GM06990 (cell line): ENCODE data around the gene WDR59.

Source experiments
- DNase-seq: peaks from one replicate; pipeline ENCODE4 v3.0.0-alpha.2; 2011; ENCODE audit not compliant: insufficient read length; ENCODE audit errors: extremely low read depth
- H3K27me3 ChIP-seq: replicated peaks from 2 replicates; pipeline ENCODE4 v1.6.0; 2011; ENCODE audit warnings: low read length; ENCODE audit not compliant: control insufficient read depth, insufficient read depth
- H3K36me3 ChIP-seq: 2 replicates; pipeline ENCODE4 v1.5.1; 2011; ENCODE audit warnings: low read length; ENCODE audit not compliant: control insufficient read depth, insufficient read depth
- H3K4me3 ChIP-seq: replicated peaks from 2 replicates; pipeline ENCODE4 v1.5.1; 2011; ENCODE audit warnings: low read depth, mild to moderate bottlenecking, control low read depth, low read length
- TF ChIP-seq, protein P1 (sequence below): IDR thresholded peaks from 2 replicates; pipeline ENCODE4 v1.5.1; 2011; ENCODE audit warnings: low read length, control low read depth, mild to moderate bottlenecking, inconsistent platforms; ENCODE audit not compliant: insufficient read depth, poor library complexity, severe bottlenecking

Gene WDR59

DNA sequence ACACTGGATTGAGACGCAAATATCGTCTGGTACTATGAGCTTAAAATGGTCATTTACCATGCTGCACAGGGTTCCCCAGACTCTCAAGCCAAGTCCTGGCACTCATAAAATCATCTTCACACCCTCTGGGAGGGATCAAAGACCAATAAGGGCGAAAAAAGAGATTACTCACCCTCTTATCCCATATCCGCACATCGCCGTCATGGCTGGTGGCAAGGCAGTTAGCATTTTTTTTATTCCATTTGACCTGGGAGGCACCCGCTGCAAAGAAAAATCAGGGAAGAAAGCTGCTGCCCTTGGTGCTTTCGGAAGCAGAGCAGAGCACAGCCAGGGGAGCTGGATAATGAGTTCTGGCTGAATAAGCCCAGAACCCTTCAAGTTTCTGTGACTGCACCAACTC, 42.4 kb downstream of the WDR59 start:
- Histone ChIP-seq H3K27me3 (no peaks in the 10 kb centered on the region), H3K36me3 (peaks cover 18% of the 10 kb centered on the region), H3K4me3 (no peak overlapping the region)
- no peak for DNase-seq
- TF ChIP-seq, protein P1, sequence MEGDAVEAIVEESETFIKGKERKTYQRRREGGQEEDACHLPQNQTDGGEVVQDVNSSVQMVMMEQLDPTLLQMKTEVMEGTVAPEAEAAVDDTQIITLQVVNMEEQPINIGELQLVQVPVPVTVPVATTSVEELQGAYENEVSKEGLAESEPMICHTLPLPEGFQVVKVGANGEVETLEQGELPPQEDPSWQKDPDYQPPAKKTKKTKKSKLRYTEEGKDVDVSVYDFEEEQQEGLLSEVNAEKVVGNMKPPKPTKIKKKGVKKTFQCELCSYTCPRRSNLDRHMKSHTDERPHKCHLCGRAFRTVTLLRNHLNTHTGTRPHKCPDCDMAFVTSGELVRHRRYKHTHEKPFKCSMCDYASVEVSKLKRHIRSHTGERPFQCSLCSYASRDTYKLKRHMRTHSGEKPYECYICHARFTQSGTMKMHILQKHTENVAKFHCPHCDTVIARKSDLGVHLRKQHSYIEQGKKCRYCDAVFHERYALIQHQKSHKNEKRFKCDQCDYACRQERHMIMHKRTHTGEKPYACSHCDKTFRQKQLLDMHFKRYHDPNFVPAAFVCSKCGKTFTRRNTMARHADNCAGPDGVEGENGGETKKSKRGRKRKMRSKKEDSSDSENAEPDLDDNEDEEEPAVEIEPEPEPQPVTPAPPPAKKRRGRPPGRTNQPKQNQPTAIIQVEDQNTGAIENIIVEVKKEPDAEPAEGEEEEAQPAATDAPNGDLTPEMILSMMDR = no peak

DNA sequence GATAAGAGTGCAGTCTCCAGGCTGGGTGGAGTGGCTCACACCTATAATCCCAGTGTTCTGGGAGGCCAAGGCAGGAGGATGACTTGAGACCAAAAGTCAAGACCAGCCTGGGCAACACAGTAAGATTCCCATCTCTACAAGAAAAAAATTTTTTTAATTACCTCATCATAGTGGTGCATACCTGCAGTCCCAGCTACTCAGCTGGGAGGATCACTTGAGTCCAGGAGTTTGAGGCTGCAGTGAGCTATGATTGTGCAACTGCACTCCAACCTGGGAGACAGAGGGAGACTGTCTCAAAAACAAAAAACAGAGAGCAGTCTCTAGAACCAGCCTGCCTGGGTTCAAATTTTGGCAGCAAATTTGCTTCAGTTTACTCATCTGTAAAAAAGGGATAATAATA, 45.2 kb downstream of the WDR59 start:
- TF ChIP-seq, protein P1 = no peak
- no peak for DNase-seq
- Histone ChIP-seq H3K27me3 (no peaks in the 10 kb centered on the region), H3K4me3 (no peak overlapping the region), H3K36me3 (peaks cover 18% of the 10 kb centered on the region)

DNA sequence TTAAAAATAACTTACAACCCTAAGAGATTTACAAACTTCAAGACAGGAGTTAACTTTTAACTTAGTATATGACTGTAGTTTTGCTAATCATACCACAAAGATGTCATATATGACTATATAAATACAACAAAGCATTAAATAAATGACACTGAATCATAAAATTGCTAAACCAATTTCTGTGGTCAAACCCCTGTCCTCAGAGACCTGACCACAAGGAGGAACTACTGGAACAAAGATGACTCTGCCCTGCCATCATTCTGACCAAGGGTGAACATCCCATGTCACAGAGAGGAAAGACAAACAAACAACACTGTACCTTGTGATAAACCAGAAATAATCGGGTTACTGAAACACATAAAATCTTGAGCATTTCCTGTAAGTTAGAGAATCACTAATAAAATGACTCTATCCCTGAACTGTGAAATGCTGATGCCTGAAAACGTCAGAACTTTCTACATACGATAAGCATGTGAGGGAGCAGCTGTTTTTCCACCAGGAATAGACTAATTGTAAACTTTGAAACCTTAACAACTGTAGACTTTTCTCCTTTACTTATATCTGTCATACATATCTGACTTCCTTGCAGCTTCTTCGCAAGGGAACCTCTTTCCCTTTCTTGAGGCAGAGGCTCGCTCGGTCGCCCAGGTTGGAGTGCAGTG, 47.9 kb downstream of the WDR59 start:
- H3K36me3 ChIP-seq = peaks cover 8% of the 10 kb centered on the region
- H3K4me3 ChIP-seq = no peak overlapping the region
- no peaks in the 10 kb centered on the region for H3K27me3 ChIP-seq
- peak; percentile 30 for DNase-seq
- TF ChIP-seq, protein P1 = no peak

DNA sequence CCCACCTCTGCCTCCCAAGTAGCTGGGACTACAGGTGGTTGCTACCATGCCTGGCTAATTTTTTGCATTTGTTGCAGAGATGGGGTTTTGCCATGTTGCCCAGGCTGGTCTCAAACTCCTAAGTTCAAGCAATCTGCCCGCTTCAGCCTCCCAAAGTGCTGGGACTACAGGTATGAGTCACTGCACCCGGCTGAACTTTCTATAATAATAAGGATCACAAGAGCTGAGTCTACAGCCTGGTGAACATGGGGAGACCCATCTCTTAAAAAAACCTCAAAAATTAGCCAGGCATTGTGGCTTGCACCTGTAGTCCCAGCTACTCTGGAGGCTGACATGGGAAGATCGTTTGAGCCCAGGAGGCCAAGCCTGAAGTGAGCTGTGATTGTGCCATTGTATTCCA, 53.5 kb downstream of the WDR59 start:
- no peaks in the 10 kb centered on the region for H3K27me3 ChIP-seq
- DNase-seq = no peak
- H3K36me3 ChIP-seq = no peaks in the 10 kb centered on the region; the same call in none of the 2 replicates
- H3K4me3 ChIP-seq = no peak overlapping the region
- TF ChIP-seq, protein P1 = no peak

DNA sequence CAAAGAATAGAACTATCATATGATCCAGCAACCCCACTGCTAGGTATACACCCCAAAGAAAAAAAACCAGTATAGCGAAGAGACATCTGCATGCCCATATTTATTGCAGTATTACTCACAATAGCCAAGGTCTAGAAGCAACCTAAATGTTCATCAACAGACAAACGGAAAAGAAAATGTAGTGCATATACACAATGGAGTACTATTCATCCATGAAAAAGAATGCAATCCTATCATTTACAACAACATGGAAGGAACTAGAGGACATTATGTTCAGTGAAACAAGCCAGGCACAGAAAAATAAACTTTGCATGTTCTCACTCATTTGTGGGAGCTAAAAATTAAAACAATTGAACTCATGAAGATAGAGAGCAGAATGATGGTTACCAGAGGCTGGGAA, 55.3 kb downstream of the WDR59 start:
- TF ChIP-seq, protein P1 = no peak
- H3K36me3 ChIP-seq = no peaks in the 10 kb centered on the region; the same call in none of the 2 replicates
- no peak overlapping the region for H3K4me3 ChIP-seq
- no peak for DNase-seq
- H3K27me3 ChIP-seq = no peaks in the 10 kb centered on the region

DNA sequence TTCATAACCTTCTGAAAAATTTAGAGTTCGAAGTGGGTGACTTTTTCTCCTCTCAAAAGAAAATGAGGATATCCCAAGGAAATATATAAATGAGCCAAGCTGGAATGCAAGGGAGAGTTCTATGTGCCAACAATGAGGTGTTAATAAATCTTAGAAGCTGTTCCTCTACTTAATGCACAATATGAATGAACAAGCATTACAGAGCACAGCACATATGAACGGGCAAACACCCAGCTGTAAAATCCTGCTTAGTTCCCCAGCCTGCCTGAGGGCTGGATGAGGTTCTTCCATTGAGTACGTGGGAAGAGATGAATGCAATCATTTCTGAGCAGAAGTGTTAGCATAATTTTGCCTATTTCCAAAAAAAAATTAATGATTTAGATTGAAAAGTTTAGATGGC, 58.1 kb downstream of the WDR59 start:
- H3K36me3 ChIP-seq = peaks cover under 1% of the 10 kb centered on the region
- TF ChIP-seq, protein P1 = no peak

More for the DNA sequence above, 58.1 kb downstream of the WDR59 start:
- H3K27me3 ChIP-seq = no peaks in the 10 kb centered on the region
- DNase-seq = no peak
- no peak overlapping the region for H3K4me3 ChIP-seq
